B cell (primary cell): ENCODE results near the gene MARCHF10.

Experiments used
- EZH2 ChIP-seq: IDR thresholded peaks from 2 replicates; pipeline ENCODE4 v1.6.1; 2012; ENCODE audit warnings: borderline replicate concordance, low read depth, mild to moderate bottlenecking, moderate library complexity, low read length; ENCODE audit not compliant: insufficient read depth, poor library complexity, severe bottlenecking
- TF ChIP-seq, protein P1 (sequence below): fragments of 200-600 bp; IDR thresholded peaks from one replicate; pipeline ENCODE4 v1.8.0; 2022; ENCODE audit warnings: antibody characterized with exemption, mild to moderate bottlenecking

DNA sequence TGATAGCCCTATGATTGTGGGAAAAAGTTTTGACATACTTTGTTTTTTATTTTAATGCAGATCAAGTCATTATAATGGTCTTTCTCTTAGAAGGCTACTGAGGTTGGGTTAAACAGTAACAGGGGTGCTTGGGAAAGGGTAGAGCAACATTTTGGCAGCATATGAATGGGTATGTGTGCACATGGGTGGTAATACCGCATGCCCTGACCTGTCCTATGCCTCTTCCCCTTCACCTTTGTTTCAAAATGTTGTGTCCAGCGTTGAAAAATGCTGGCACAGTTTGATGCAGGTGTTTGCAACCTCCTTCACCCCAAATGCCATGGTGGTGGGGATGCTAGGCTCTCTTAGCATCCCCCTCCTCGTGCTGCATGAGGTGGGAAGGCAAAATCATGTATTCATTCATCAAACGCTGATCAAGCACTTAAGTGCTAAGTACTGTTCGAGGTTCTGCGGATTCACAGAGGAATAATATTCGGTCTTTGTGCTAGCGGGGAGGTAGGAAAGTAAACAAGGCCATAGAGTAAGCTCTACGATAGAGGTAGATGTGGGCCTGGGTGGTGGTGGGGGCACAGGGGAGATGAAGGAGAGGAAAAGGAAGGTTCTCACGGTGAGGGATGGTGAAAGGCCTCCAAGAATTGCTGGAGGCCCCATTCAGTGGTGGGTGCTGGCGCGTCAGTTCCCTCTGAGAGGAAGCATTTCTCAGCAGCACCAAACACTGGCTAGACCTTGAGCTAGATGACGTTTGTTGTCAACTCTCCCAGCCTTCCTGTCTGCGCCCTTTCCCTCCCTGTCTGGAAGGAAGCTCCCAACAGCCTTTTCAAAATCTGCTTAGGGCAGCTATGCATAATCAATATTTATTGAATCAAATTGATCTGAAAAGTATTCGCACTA, 13.3 kb upstream of the MARCHF10 start:
- TF ChIP-seq, protein P1, sequence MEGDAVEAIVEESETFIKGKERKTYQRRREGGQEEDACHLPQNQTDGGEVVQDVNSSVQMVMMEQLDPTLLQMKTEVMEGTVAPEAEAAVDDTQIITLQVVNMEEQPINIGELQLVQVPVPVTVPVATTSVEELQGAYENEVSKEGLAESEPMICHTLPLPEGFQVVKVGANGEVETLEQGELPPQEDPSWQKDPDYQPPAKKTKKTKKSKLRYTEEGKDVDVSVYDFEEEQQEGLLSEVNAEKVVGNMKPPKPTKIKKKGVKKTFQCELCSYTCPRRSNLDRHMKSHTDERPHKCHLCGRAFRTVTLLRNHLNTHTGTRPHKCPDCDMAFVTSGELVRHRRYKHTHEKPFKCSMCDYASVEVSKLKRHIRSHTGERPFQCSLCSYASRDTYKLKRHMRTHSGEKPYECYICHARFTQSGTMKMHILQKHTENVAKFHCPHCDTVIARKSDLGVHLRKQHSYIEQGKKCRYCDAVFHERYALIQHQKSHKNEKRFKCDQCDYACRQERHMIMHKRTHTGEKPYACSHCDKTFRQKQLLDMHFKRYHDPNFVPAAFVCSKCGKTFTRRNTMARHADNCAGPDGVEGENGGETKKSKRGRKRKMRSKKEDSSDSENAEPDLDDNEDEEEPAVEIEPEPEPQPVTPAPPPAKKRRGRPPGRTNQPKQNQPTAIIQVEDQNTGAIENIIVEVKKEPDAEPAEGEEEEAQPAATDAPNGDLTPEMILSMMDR: no peak
- no peak for TF ChIP-seq EZH2
